Activated CD8-positive, alpha-beta memory T cell treated with anti-CD3 and anti-CD28 coated beads, Interleukin-2, amount 50 U/mL, for 4 hours (primary cell): ENCODE results near the gene CACFD1.

Experiments
- DNase-seq: peaks from one replicate; pipeline ENCODE4 v3.0.0-alpha.2; 2020

Gene CACFD1

GRCh38 chr9:133459476-133460404 is at the start of gene CACFD1:
TSS of gene CACFD1 (plus strand) at chr9:133459978. CDS start at chr9:133460067, 89 bp downstream.
- peak; percentile 90 for DNase-seq

- no peak for DNase-seq
These were observed 44.6 kb upstream of the CACFD1 start for GRCh38 chr9:133415170-133415569.

DNA sequence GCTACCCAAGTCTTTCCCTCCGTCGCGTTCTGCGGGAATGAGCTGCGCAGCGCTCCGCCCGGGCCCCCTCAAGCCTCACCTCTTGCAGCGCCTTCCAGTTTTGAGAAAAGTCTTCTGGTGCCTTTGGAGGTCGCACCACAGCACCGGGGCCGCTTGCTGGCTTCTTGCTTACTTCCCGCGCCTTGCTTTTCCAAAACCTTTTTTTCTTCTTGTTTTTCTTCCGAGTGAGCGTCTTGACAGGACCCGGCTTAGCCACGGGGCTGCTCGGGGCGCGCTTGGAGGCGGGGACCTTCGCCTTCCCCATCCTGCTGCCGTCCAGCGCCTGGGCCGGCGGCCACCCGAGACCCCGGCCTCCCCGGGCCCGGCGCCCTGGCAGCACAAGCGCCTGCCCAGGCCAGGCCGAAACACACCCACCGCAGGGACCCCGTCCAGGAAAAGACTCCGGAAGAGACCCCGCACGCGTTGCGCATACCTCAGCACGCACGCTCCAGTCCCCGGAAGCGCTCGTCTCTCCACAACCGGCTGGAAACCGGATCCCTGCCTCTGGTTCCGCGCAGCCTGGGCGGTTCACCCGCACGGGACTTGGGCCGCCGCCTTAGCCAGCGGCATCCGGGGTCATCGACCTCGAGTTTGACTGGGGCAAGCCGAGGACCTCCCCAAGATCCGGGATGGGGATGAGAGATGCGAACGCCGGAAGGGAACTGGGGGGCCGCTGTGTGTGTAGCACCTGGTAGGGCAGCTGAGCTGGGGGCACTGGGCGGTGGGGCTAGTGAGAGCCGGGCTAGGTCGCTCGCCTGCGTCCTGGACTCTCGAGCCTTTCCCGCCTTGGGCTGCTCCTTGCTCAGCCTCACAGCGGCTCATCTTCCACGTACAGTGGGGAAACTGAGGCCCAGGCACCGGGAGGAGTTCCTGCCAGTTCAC is 42.0 kb upstream of the CACFD1 start, which contains the start of gene REXO4:
Gene REXO4 (minus strand): TSS at position 470 of the 921 bp plus-strand sequence. CDS start 166 bp downstream, at position 304.
- peak; percentile 80 for DNase-seq

DNA sequence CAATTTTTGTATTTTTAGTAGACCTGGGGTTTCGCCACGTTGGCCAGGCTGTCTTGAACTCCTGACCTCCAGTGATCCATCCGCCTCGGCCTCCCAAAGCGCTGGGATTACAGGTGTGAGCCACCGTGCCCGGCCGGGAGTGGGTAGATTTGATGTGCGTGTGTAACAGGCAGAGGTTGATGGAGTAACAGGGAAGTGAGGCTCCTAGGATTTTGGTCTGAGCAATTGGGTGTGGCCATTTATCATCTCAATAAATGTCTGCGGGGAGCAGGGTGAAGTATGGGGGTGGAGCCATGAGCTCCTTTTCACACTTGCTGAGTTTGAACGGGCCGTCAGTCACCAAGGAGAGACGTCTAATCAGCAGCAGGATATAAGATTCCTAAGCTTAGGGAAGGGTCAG is 40.8 kb upstream of the CACFD1 start:
- DNase-seq = no peak

- DNase-seq = no peak
These were observed 39.4 kb upstream of the CACFD1 start for GRCh38 chr9:133420392-133420827.

GRCh38 chr9:133421615-133422542 is 37.9 kb upstream of the CACFD1 start, which contains the start of gene ADAMTS13:
TSS of gene ADAMTS13 (plus strand) at chr9:133422367. CDS start at chr9:133422444, 77 bp downstream.
- no peak for DNase-seq

- DNase-seq = no peak
These were observed 36.6 kb upstream of the CACFD1 start for GRCh38 chr9:133423216-133423615.

- no peak for DNase-seq
These were observed 35.6 kb upstream of the CACFD1 start for GRCh38 chr9:133424187-133424586.

DNA sequence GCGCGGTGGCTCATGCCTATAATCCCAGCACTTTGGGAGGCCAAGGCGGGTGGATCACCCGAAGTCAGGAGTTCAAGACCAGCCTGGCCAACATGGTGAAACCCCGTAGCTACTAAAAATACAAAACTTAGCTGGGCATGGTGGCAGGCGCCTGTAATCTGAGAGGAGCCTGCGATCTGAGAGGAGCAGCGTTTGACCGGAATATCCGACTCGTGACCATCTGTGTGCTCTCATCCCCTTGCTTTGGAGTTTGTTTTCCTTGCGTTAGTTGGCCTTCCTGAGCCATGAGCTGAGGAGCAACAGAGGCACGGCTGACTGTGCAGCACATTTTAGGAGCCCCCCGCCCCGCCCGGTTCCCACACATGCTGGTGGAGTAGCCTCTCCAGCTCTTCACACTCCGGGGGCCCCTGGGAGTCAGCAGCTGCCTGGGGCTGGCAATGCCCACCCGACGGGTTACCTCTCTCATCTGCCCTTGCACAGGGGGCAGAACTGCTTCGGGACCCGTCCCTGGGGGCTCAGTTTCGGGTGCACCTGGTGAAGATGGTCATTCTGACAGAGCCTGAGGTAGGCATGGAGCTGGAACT is 34.6 kb upstream of the CACFD1 start:
- no peak for DNase-seq

DNA sequence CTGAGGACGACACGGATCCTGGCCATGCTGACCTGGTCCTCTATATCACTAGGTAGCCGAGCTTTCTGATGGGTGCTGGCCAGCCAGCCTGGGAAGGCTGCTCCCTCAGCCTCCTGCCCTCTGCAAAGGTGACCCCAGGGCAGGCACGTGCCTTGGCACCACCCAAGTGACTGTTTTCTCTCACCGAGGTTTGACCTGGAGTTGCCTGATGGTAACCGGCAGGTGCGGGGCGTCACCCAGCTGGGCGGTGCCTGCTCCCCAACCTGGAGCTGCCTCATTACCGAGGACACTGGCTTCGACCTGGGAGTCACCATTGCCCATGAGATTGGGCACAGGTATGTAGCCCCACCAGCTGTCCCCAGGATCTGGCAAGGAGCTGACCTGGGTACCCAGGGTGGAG is 33.8 kb upstream of the CACFD1 start:
- DNase-seq = no peak

GRCh38 chr9:133427658-133428348 is 32.0 kb upstream of the CACFD1 start:
- no peak for DNase-seq

DNA sequence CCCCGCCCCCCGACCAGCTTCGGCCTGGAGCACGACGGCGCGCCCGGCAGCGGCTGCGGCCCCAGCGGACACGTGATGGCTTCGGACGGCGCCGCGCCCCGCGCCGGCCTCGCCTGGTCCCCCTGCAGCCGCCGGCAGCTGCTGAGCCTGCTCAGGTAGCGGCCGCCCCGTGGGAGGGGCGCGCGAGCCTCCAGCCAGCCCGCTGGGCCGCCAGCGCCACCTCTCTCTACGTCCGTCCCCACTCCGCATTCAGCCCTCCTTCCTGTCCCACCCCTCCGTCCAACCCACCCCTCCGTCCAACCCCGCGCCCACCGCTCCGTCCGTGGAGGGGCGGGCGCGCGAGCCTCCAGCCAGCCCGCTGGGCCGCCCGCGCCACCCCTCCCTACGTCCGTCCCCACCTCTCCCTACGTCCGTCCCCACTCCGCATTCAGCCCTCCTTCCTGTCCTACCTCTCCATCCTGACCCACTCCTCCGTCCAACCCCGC is 31.1 kb upstream of the CACFD1 start:
- no peak for DNase-seq

- no peak for DNase-seq
These were observed 30.6 kb upstream of the CACFD1 start for GRCh38 chr9:133429214-133429613.

DNA sequence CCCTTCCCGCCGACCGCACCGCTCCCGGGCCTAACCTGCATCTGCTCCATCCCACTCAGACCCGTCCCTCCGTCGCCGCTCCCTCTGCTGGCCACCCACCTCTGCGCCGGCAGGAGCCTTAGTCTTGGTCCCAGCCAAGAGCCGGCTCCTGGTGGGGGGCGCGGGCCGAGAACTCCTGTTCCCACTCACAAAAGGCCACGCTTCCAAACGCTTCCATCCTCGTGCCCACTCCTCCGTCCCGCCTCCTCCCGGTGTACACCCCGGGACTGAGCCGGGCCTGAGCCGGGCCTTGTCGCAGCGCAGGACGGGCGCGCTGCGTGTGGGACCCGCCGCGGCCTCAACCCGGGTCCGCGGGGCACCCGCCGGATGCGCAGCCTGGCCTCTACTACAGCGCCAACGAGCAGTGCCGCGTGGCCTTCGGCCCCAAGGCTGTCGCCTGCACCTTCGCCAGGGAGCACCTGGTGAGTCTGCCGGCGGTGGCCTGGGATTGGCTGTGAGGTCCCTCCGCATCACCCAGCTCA is 30.1 kb upstream of the CACFD1 start:
- DNase-seq = peak; percentile 34

- no peak for DNase-seq
These were observed 29.5 kb upstream of the CACFD1 start for GRCh38 chr9:133430244-133430643.

- no peak for DNase-seq
These were observed 26.4 kb upstream of the CACFD1 start for GRCh38 chr9:133433351-133433843.

GRCh38 chr9:133436681-133437080 is 23.1 kb upstream of the CACFD1 start:
- no peak for DNase-seq

- no peak for DNase-seq
These were observed 21.8 kb upstream of the CACFD1 start for GRCh38 chr9:133437753-133438531.

DNA sequence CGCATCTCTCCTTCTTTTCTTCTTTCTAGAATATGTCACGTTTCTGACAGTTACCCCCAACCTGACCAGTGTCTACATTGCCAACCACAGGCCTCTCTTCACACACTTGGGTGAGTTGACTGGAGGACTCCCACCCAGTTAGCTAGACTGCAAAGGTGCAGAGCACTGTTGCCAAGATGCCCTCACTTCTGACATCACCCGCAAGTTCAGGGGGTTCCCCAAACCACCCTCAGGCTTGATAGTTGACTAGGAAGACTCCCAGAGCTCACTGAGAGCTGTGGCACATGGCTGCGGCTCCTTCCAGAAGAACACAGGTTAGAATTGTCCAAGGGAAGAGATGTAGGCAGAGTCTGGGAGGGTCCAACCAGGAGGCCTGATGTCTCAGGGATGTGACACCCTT is 20.4 kb upstream of the CACFD1 start:
- no peak for DNase-seq

- DNase-seq = no peak
These were observed 18.9 kb upstream of the CACFD1 start for GRCh38 chr9:133440874-133441273.
